ENCODE data around the gene NPW. TPM values are rescaled to one million over a fixed set of nuclear protein-coding genes. Genes with fewer than 3 reads are reported as not detected.

NPW gene
- total and polyA plus RNA-seq, 9 of the 15 experiments (the other 6 are each of a cell fraction or from before 2014, with no cell fraction given): 0.14 to 4.0 (median 2.6) TPM; not detected in 4

- TF ChIP-seq TCF15 (CRISPR knock-in tag; IDR thresholded peaks at IDR 0.05) (no peak), SMARCE1 (IDR thresholded peaks at IDR 0.05) (no peak), OTX1 (CRISPR knock-in tag; IDR thresholded peaks at IDR 0.05) (no peak), ZZZ3 (IDR thresholded peaks at IDR 0.05) (no peak), TBP (optimal IDR thresholded peaks at IDR 0.05; ENCODE audit: low read depth, low read length) (peak; percentile 4), RUNX1 (IDR thresholded peaks at IDR 0.05; ENCODE audit: low read depth) (peak; percentile 3; the same call in 1 of the 2 replicates), SIN3A (IDR thresholded peaks at IDR 0.05; ENCODE audit: borderline replicate concordance in 2 of 2, control insufficient read depth in 1 of 2, low read depth in 2 of 2, low read length in 2 of 2) (0 out of 4 replicates have a peak, but pooled peaks of 1 of the 2 experiments have one; percentile 17), ATF7 (IDR thresholded peaks at IDR 0.05) (no peak), FOXJ3 (CRISPR knock-in tag; IDR thresholded peaks at IDR 0.05) (no peak), ZNF253 (CRISPR knock-in tag; conservative IDR thresholded peaks at IDR 0.05) (no peak), MCM3 (IDR thresholded peaks at IDR 0.05) (no peak), NFRKB (IDR thresholded peaks at IDR 0.05; ENCODE audit: low read depth) (no peak), KLF16 (IDR thresholded peaks at IDR 0.05) (no peak), ZNF280B (CRISPR knock-in tag; IDR thresholded peaks at IDR 0.05) (no peak), NR3C1 (CRISPR knock-in tag; IDR thresholded peaks at IDR 0.05) (no peak), FOXJ2 (tag; IDR thresholded peaks at IDR 0.05) (0 out of 2 replicates have a peak, but pooled peaks have one; percentile 4), MED1 (CRISPR knock-in tag; IDR thresholded peaks at IDR 0.05; ENCODE audit: borderline replicate concordance) (0 out of 2 replicates have a peak, but pooled peaks have one; percentile 35), KLF6 (CRISPR knock-in tag; IDR thresholded peaks at IDR 0.05; ENCODE audit: borderline replicate concordance) (no peak), NFXL1 (CRISPR knock-in tag; IDR thresholded peaks at IDR 0.05) (no peak)
- TF ChIP-seq, protein P1, sequence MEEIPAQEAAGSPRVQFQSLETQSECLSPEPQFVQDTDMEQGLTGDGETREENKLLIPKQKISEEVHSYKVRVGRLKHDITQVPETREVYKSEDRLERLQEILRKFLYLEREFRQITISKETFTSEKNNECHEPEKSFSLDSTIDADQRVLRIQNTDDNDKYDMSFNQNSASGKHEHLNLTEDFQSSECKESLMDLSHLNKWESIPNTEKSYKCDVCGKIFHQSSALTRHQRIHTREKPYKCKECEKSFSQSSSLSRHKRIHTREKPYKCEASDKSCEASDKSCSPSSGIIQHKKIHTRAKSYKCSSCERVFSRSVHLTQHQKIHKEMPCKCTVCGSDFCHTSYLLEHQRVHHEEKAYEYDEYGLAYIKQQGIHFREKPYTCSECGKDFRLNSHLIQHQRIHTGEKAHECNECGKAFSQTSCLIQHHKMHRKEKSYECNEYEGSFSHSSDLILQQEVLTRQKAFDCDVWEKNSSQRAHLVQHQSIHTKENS (CRISPR knock-in tag; IDR thresholded peaks at IDR 0.05): no peak
- TF ChIP-seq, protein P2, sequence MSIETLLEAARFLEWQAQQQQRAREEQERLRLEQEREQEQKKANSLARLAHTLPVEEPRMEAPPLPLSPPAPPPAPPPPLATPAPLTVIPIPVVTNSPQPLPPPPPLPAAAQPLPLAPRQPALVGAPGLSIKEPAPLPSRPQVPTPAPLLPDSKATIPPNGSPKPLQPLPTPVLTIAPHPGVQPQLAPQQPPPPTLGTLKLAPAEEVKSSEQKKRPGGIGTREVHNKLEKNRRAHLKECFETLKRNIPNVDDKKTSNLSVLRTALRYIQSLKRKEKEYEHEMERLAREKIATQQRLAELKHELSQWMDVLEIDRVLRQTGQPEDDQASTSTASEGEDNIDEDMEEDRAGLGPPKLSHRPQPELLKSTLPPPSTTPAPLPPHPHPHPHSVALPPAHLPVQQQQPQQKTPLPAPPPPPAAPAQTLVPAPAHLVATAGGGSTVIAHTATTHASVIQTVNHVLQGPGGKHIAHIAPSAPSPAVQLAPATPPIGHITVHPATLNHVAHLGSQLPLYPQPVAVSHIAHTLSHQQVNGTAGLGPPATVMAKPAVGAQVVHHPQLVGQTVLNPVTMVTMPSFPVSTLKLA (conservative IDR thresholded peaks at IDR 0.05): no peak
- TF ChIP-seq, protein P3, sequence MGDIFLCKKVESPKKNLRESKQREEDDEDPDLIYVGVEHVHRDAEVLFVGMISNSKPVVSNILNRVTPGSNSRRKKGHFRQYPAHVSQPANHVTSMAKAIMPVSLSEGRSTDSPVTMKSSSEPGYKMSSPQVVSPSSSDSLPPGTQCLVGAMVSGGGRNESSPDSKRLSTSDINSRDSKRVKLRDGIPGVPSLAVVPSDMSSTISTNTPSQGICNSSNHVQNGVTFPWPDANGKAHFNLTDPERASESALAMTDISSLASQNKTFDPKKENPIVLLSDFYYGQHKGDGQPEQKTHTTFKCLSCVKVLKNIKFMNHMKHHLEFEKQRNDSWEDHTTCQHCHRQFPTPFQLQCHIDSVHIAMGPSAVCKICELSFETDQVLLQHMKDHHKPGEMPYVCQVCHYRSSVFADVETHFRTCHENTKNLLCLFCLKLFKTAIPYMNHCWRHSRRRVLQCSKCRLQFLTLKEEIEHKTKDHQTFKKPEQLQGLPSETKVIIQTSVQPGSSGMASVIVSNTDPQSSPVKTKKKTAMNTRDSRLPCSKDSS (IDR thresholded peaks at IDR 0.05; ENCODE audit: low read depth, partially characterized antibody): no peak
These were observed 35.0 kb upstream of the NPW start (continued) for GRCh38 chr16:1984347-1985225.

Data from K562 (cell line).